H9 (cell line): Measurements from ENCODE around the gene ZBTB45. TPM values are rescaled to one million over a fixed set of nuclear protein-coding genes. Genes with fewer than 3 reads are reported as not detected.

Experiments used
- DNase-seq: peaks from one replicate; pipeline ENCODE4 v3.0.0-alpha.2; 2017
- H2AFZ ChIP-seq: one replicate; pipeline ENCODE4 v1.6.1; 2013; ENCODE audit warnings: mild to moderate bottlenecking, low read length, control low read depth, moderate library complexity
- H2AK5ac ChIP-seq: 2 replicates; pipeline ENCODE4 v1.6.1; 2013; ENCODE audit warnings: low read length, control low read depth, mixed read lengths; ENCODE audit not compliant: insufficient read length
- H2BK120ac ChIP-seq: one replicate; pipeline ENCODE4 v1.6.1; 2013; ENCODE audit warnings: low read depth, mild to moderate bottlenecking, low read length, control low read depth, inconsistent platforms; ENCODE audit not compliant: poor library complexity, severe bottlenecking
- H2BK12ac ChIP-seq: 2 replicates; pipeline ENCODE4 v1.6.1; 2013; ENCODE audit warnings: low read length, control low read depth, mixed read lengths, low read depth; ENCODE audit not compliant: insufficient read length
- H2BK15ac ChIP-seq: 2 replicates; pipeline ENCODE4 v1.6.1; 2013; ENCODE audit warnings: low read depth, low read length, control low read depth
- H2BK20ac ChIP-seq: one replicate; pipeline ENCODE4 v1.6.1; 2013; ENCODE audit warnings: low read depth, mild to moderate bottlenecking, low read length, control low read depth, inconsistent platforms; ENCODE audit not compliant: poor library complexity, severe bottlenecking
- H2BK5ac ChIP-seq: 2 replicates; pipeline ENCODE4 v1.6.1; 2013; ENCODE audit warnings: low read length, control low read depth, mixed read lengths; ENCODE audit not compliant: insufficient read length
- H3K14ac ChIP-seq: 2 replicates; pipeline ENCODE4 v1.6.1; 2013; ENCODE audit warnings: low read length, control low read depth; ENCODE audit not compliant: insufficient read depth
- H3K18ac ChIP-seq: 2 replicates; pipeline ENCODE4 v1.6.1; 2013; ENCODE audit warnings: low read depth, mild to moderate bottlenecking, mixed read lengths, low read length, control low read depth; ENCODE audit not compliant: insufficient read length
- H3K23ac ChIP-seq: 2 replicates; pipeline ENCODE4 v1.6.1; 2013; ENCODE audit warnings: low read length, control low read depth, mixed read lengths, low read depth; ENCODE audit not compliant: insufficient read length
- H3K23me2 ChIP-seq: 2 replicates; pipeline ENCODE4 v1.6.1; 2013; ENCODE audit warnings: low read depth, mild to moderate bottlenecking, mixed read lengths, low read length, control low read depth; ENCODE audit not compliant: insufficient read length, poor library complexity, severe bottlenecking
- H3K27ac ChIP-seq: 2 replicates; pipeline ENCODE4 v1.5.1; 2013; ENCODE audit warnings: low read length, control low read depth, mixed read lengths, low read depth; ENCODE audit not compliant: insufficient read length
- H3K27me3 ChIP-seq: 2 replicates; pipeline ENCODE4 v1.6.1; 2013; ENCODE audit warnings: low read length, control low read depth, inconsistent platforms; ENCODE audit not compliant: insufficient read depth
- H3K4ac ChIP-seq: 2 replicates; pipeline ENCODE4 v1.6.1; 2013; ENCODE audit warnings: low read depth, mild to moderate bottlenecking, control low read depth, inconsistent platforms, low read length, moderate library complexity
- H3K4me1 ChIP-seq: 2 replicates; pipeline ENCODE4 v1.6.1; 2013; ENCODE audit warnings: low read length, control low read depth, inconsistent platforms; ENCODE audit not compliant: insufficient read depth
- H3K4me2 ChIP-seq: 2 replicates; pipeline ENCODE4 v1.6.1; 2013; ENCODE audit warnings: low read length, control low read depth, mixed read lengths; ENCODE audit not compliant: insufficient read length, insufficient read depth
- H3K56ac ChIP-seq: 2 replicates; pipeline ENCODE4 v1.6.1; 2013; ENCODE audit warnings: low read depth, mild to moderate bottlenecking, mixed read lengths, low read length, control low read depth; ENCODE audit not compliant: insufficient read length
- H3K79me1 ChIP-seq: 2 replicates; pipeline ENCODE4 v1.6.1; 2013; ENCODE audit warnings: low read depth, mild to moderate bottlenecking, moderate library complexity, low read length, control low read depth, inconsistent platforms; ENCODE audit not compliant: insufficient read depth, poor library complexity, severe bottlenecking
- H3K79me2 ChIP-seq: 2 replicates; pipeline ENCODE4 v1.6.1; 2013; ENCODE audit warnings: low read length, control low read depth, inconsistent platforms; ENCODE audit not compliant: insufficient read depth
- H3K9ac ChIP-seq: 2 replicates; pipeline ENCODE4 v1.6.1; 2013; ENCODE audit warnings: low read length, control low read depth, mixed read lengths; ENCODE audit not compliant: insufficient read length; ENCODE audit errors: extremely low read depth
- H3K9me3 ChIP-seq: one replicate; pipeline ENCODE4 v1.6.1; 2013; ENCODE audit warnings: low read depth, low read length, inconsistent platforms; ENCODE audit not compliant: control insufficient read depth
- H3T11ph ChIP-seq: one replicate; pipeline ENCODE4 v1.6.1; 2013; ENCODE audit warnings: mild to moderate bottlenecking, low read length, control low read depth, inconsistent platforms
- H4K20me1 ChIP-seq: one replicate; pipeline ENCODE4 v1.6.1; 2013; ENCODE audit not compliant: control insufficient read depth, insufficient read length, insufficient read depth
- H4K5ac ChIP-seq: 2 replicates; pipeline ENCODE4 v1.6.1; 2013; ENCODE audit warnings: low read depth, mild to moderate bottlenecking, mixed read lengths, low read length, control low read depth; ENCODE audit not compliant: insufficient read length
- H4K8ac ChIP-seq: replicated peaks from 2 replicates; pipeline ENCODE4 v1.6.1; 2013; ENCODE audit warnings: low read length, control low read depth, mixed read lengths, low read depth; ENCODE audit not compliant: insufficient read length
- H4K91ac ChIP-seq: 2 replicates; pipeline ENCODE4 v1.6.1; 2013; ENCODE audit warnings: low read depth, mild to moderate bottlenecking, moderate library complexity, mixed read lengths, low read length, control low read depth; ENCODE audit not compliant: insufficient read length
- H3K27ac Mint-ChIP-seq, 3 experiments: 2 replicates in 2 of 3; 3 replicates in 1 of 3; pipeline ENCODE4 v1.8.0; 2020 to 2021; ENCODE audit warnings: mixed read lengths in 3 of 3, mild to moderate bottlenecking in 1 of 3, moderate library complexity in 1 of 3
- H3K27me3 Mint-ChIP-seq: 2 replicates; pipeline ENCODE4 v1.8.0; 2021; ENCODE audit warnings: low read depth, mild to moderate bottlenecking, moderate library complexity, mixed read lengths
- H3K36me3 Mint-ChIP-seq, 3 experiments: 2 replicates in 2 of 3; 3 replicates in 1 of 3; pipeline ENCODE4 v1.8.0; 2020 to 2021; ENCODE audit warnings: low read depth in 3 of 3, mixed read lengths in 3 of 3; ENCODE audit not compliant: insufficient read depth in 1 of 3
- H3K4me1 Mint-ChIP-seq, 2 experiments: 2 replicates each; pipeline ENCODE4 v1.8.0; 2020; ENCODE audit warnings: mixed read lengths in 2 of 2
- H3K4me3 Mint-ChIP-seq, 2 experiments: 2 replicates in 1 of 2; 3 replicates in 1 of 2; pipeline ENCODE4 v1.8.0; 2020 to 2021; ENCODE audit warnings: mild to moderate bottlenecking in 2 of 2, mixed read lengths in 2 of 2, moderate library complexity in 1 of 2
- H3K9me3 Mint-ChIP-seq, 2 experiments: 2 replicates in 1 of 2; 3 replicates in 1 of 2; pipeline ENCODE4 v1.8.0; 2020; ENCODE audit warnings: mild to moderate bottlenecking in 2 of 2, mixed read lengths in 2 of 2, moderate library complexity in 1 of 2
- CTCF ChIP-seq: fragments of 200-600 bp; sonication (generic); conservative IDR thresholded peaks from 3 replicates; pipeline ENCODE4 v1.8.0; 2021; ENCODE audit warnings: antibody characterized with exemption, mild to moderate bottlenecking
- WGBS: extraction: QIAGEN DNeasy Blood & Tissue Kit; methylation state at CpG from one replicate; pipeline ENCODE4 v1.1.7; 2013; ENCODE audit warnings: missing lambda C conversion rate, low lambda C conversion rate, mixed read lengths; ENCODE audit not compliant: insufficient read length; ENCODE audit errors: extremely low coverage; 5-methylcytosine and 5-hydroxymethylcytosine counted together
- total RNA-seq: library from RNA; stranded (reverse); gene quantifications from 2 replicates; pipeline ENCODE4 v1.2.1, GENCODE V29; 2021

The ZBTB45 gene
- total RNA-seq, 1 experiment from 2014 or later = 18.7 TPM

- Histone ChIP-seq H2BK12ac (no peak overlapping the region), H4K91ac (no peak overlapping the region), H3K14ac (no peak overlapping the region), H3K79me1 (no peaks in the 10 kb centered on the region), H3K23ac (no peak overlapping the region), H3T11ph (no peak overlapping the region), H3K56ac (no peak overlapping the region), H4K8ac (no peak overlapping the region), H2AK5ac (no peak overlapping the region), H3K4me1 (no peaks in the 10 kb centered on the region; the same call in 1 of the 2 replicates), H2BK5ac (no peak overlapping the region), H3K4ac (no peak overlapping the region), H3K9ac (no peak overlapping the region), H3K23me2 (peaks cover 23% of the 10 kb centered on the region), H3K18ac (no peak overlapping the region), H4K20me1 (no peaks in the 10 kb centered on the region), H3K9me3 (no peaks in the 10 kb centered on the region), H2AFZ (no peak overlapping the region), H4K5ac (no peak overlapping the region), H2BK120ac (no peak overlapping the region), H3K27ac (no peak overlapping the region), H2BK20ac (no peak overlapping the region), H3K4me2 (no peak overlapping the region), H3K27me3 (no peaks in the 10 kb centered on the region), H2BK15ac (no peak overlapping the region), H3K79me2 (peaks cover 2% of the 10 kb centered on the region; the same call in 1 of the 2 replicates)
- H3K9me3 Mint-ChIP-seq = peaks cover 0 to 3% of the 10 kb centered on the region in 2 experiments; a peak in 1 of 5 replicates
- peaks cover 41 to 42% of the 10 kb centered on the region in 2 experiments for H3K4me1 Mint-ChIP-seq
- peak; percentile 37; the same call in 2 of the 3 replicates for TF ChIP-seq CTCF
- H3K4me3 Mint-ChIP-seq = peak overlapping the region in 1 of 2 experiments; percentile 40; a peak in 1 of 5 replicates
- no CpG with 5 or more reads among the region's 65 CpGs for WGBS
- no peak overlapping the region for H3K27ac Mint-ChIP-seq
- DNase-seq = peak; percentile 26
- H3K27me3 Mint-ChIP-seq = peaks cover under 1% of the 10 kb centered on the region; the same call in 1 of the 2 replicates
- peaks cover 9 to 19% (median 13%) of the 10 kb centered on the region in 3 experiments for H3K36me3 Mint-ChIP-seq
Measured at GRCh38 chr19:58516964-58517833, 2.4 kb downstream of the ZBTB45 start.
